HepG2 (cell line): Measurements from ENCODE around the gene CHID1. TPM values are rescaled to one million over a fixed set of nuclear protein-coding genes. Genes with fewer than 3 reads are reported as not detected.

Experiments used
- BATF2 ChIP-seq: sonication (generic); formaldehyde crosslinking; IDR thresholded peaks from 2 replicates; pipeline ENCODE4 v1.8.0; 2022; ENCODE audit warnings: mild to moderate bottlenecking, missing genetic modification reagents, moderate library complexity
- BRD4 ChIP-seq: sonication (generic); formaldehyde crosslinking; IDR thresholded peaks from 2 replicates; pipeline ENCODE4 v1.4.0; 2020; ENCODE audit warnings: missing genetic modification reagents
- CBX1 ChIP-seq: IDR thresholded peaks from one replicate; pipeline ENCODE4 v1.6.1; 2016; ENCODE audit warnings: antibody characterized with exemption, low read depth
- GATAD2A ChIP-seq: IDR thresholded peaks from 2 replicates; pipeline ENCODE4 v1.6.1; 2016
- GZF1 ChIP-seq: sonication (generic); formaldehyde crosslinking; IDR thresholded peaks from 2 replicates; pipeline ENCODE4 v1.5.1; 2020; ENCODE audit warnings: mild to moderate bottlenecking, missing genetic modification reagents
- HDAC1 ChIP-seq: sonication (generic); formaldehyde crosslinking; IDR thresholded peaks from 2 replicates; pipeline ENCODE4 v1.5.1; 2020; ENCODE audit warnings: mild to moderate bottlenecking, missing genetic modification reagents
- HIVEP1 ChIP-seq: sonication (generic); formaldehyde crosslinking; IDR thresholded peaks from 2 replicates; pipeline ENCODE4 v1.4.0; 2020; ENCODE audit warnings: mild to moderate bottlenecking, missing genetic modification reagents
- HNF4G ChIP-seq, 2 experiments: sonication (generic) in 1 of 2; formaldehyde crosslinking in 1 of 2; IDR thresholded peaks; 2 replicates each; pipeline versions ENCODE4 v1.4.0 to v1.6.1; 2011 to 2020; ENCODE audit warnings: borderline replicate concordance in 2 of 2, low read depth in 2 of 2, mild to moderate bottlenecking in 2 of 2, low read length in 1 of 2, missing genetic modification reagents in 1 of 2, moderate library complexity in 1 of 2
- HNRNPH1 ChIP-seq: fragments of 200-400 bp; formaldehyde crosslinking; optimal IDR thresholded peaks from 2 replicates; pipeline ENCODE3; 2017; ENCODE audit warnings: mild to moderate bottlenecking, low read depth, low read length
- POLR2AphosphoS2 ChIP-seq: IDR thresholded peaks from 2 replicates; pipeline ENCODE4 v1.6.1; 2011; ENCODE audit warnings: low read depth, low read length, improper control_type of control experiment
- TARDBP ChIP-seq: sonication (generic); formaldehyde crosslinking; IDR thresholded peaks from 2 replicates; pipeline ENCODE4 v1.8.0; 2022; ENCODE audit warnings: mild to moderate bottlenecking, missing genetic modification reagents
- TBL1XR1 ChIP-seq: fragments of 150-350 bp; IDR thresholded peaks from 2 replicates; pipeline ENCODE4 v1.6.1; 2014; ENCODE audit warnings: borderline replicate concordance, low read length; ENCODE audit not compliant: partially characterized antibody
- ZFP1 ChIP-seq: IDR thresholded peaks from 2 replicates; pipeline ENCODE4 v1.6.1; 2016
- ZFP36L2 ChIP-seq: sonication (generic); formaldehyde crosslinking; IDR thresholded peaks from 2 replicates; pipeline ENCODE4 v1.4.0; 2020; ENCODE audit warnings: missing genetic modification reagents
- ZNF430 ChIP-seq: sonication (generic); formaldehyde crosslinking; IDR thresholded peaks from 2 replicates; pipeline ENCODE4 v1.9.0; 2021; ENCODE audit warnings: mild to moderate bottlenecking, missing genetic modification reagents
- ZNF572 ChIP-seq: sonication (generic); formaldehyde crosslinking; IDR thresholded peaks from 2 replicates; pipeline ENCODE4 v1.5.1; 2020; ENCODE audit warnings: mild to moderate bottlenecking, missing genetic modification reagents
- ZNF616 ChIP-seq: sonication (generic); formaldehyde crosslinking; IDR thresholded peaks from 2 replicates; pipeline ENCODE4 v1.5.0; 2020; ENCODE audit warnings: low read depth, mild to moderate bottlenecking, missing genetic modification reagents
- ZNF672 ChIP-seq: sonication (generic); formaldehyde crosslinking; IDR thresholded peaks from 2 replicates; pipeline ENCODE4 v1.8.1; 2022; ENCODE audit warnings: missing genetic modification reagents
- ZNF788 ChIP-seq: sonication (generic); formaldehyde crosslinking; IDR thresholded peaks from 2 replicates; pipeline ENCODE4 v1.5.0; 2020; ENCODE audit warnings: mild to moderate bottlenecking, missing genetic modification reagents, borderline replicate concordance
- ZNF891 ChIP-seq: sonication (generic); formaldehyde crosslinking; IDR thresholded peaks from 2 replicates; pipeline ENCODE4 v1.5.0; 2020; ENCODE audit warnings: mild to moderate bottlenecking, missing genetic modification reagents
- ZSCAN12 ChIP-seq: sonication (generic); formaldehyde crosslinking; IDR thresholded peaks from 2 replicates; pipeline ENCODE4 v1.9.0; 2021; ENCODE audit warnings: mild to moderate bottlenecking, missing genetic modification reagents
- polyA plus RNA-seq, 8 experiments: library from polyadenylated mRNA; depleted of rRNA in 3 of 8; stranded (reverse) in 7 of 8; unstranded in 1 of 8; fragments of >200 nt; fragmentation: Illumina TruSeq in 4 of 8; extraction: Trizol in 4 of 8; gene quantifications; 2 replicates each; pipeline versions ENCODE4 v1.2.1 to v1.2.3, GENCODE V29; 2011 to 2016; ENCODE audit warnings: low read depth in 4 of 8, missing spikeins in 1 of 8, mixed read lengths in 1 of 8; ENCODE audit not compliant: insufficient read depth in 1 of 8
- total RNA-seq, 5 experiments: library from RNA; depleted of rRNA; stranded (reverse); fragments of >200 nt; fragmentation: Illumina TruSeq; extraction: Trizol; gene quantifications; 2 replicates each; pipeline ENCODE4 v1.2.3, GENCODE V29; 2016; ENCODE audit warnings: low read depth in 1 of 5
- TF ChIP-seq, protein P1 (sequence below): sonication (generic); formaldehyde crosslinking; IDR thresholded peaks from 2 replicates; pipeline ENCODE4 v1.4.0; 2020; ENCODE audit warnings: mild to moderate bottlenecking, missing genetic modification reagents
- TF ChIP-seq, protein P2 (sequence below): sonication (generic); formaldehyde crosslinking; IDR thresholded peaks from 2 replicates; pipeline ENCODE4 v1.4.0; 2020; ENCODE audit warnings: missing genetic modification reagents
- TF ChIP-seq, protein P3 (sequence below): sonication (generic); formaldehyde crosslinking; conservative IDR thresholded peaks from 2 replicates; pipeline ENCODE4 v1.4.0; 2020; ENCODE audit warnings: missing genetic modification reagents
- TF ChIP-seq, protein P4 (sequence below): sonication (generic); formaldehyde crosslinking; IDR thresholded peaks from 2 replicates; pipeline ENCODE4 v1.5.0; 2020; ENCODE audit warnings: mild to moderate bottlenecking, low read depth, missing genetic modification reagents, borderline replicate concordance

CHID1 gene
- total and polyA plus RNA-seq, 2 of the 13 experiments (the other 11 are each of a cell fraction or from before 2014, with no cell fraction given): 65.1 to 93.6 TPM

GRCh38 chr11:830295-831117, 80.1 kb downstream of the CHID1 start (continued):
- TF ChIP-seq BATF2 (CRISPR knock-in tag) (peak; percentile 69; the same call in 1 of the 2 replicates), CBX1 (peak; percentile 66), ZFP1 (CRISPR knock-in tag) (no peak), HIVEP1 (CRISPR knock-in tag) (no peak; the same call in 1 of the 2 replicates), ZSCAN12 (CRISPR knock-in tag) (no peak), ZNF672 (no peak), HNRNPH1 (no peak), TBL1XR1 (no peak), GZF1 (0 out of 2 replicates have a peak, but pooled peaks have one; percentile 39), POLR2AphosphoS2 (no peak), GATAD2A (CRISPR knock-in tag) (no peak), HNF4G (IDR thresholded peaks at IDR 0.05; ENCODE audit: borderline replicate concordance, low read depth, low read length) (no peak), HNF4G (CRISPR knock-in tag; IDR thresholded peaks at IDR 0.05; ENCODE audit: borderline replicate concordance, low read depth) (no peak), ZNF572 (CRISPR knock-in tag) (0 out of 2 replicates have a peak, but pooled peaks have one; percentile 56), ZNF891 (CRISPR knock-in tag) (peak; percentile 37; the same call in 1 of the 2 replicates), ZFP36L2 (CRISPR knock-in tag) (no peak), ZNF788 (CRISPR knock-in tag) (no peak; the same call in 1 of the 2 replicates), BRD4 (no peak), HDAC1 (peak; percentile 44; the same call in 1 of the 2 replicates), TARDBP (CRISPR knock-in tag) (no peak), ZNF430 (CRISPR knock-in tag) (0 out of 2 replicates have a peak, but pooled peaks have one; percentile 51), ZNF616 (CRISPR knock-in tag) (peak; percentile 80; the same call in 1 of the 2 replicates)
- TF ChIP-seq, protein P1, sequence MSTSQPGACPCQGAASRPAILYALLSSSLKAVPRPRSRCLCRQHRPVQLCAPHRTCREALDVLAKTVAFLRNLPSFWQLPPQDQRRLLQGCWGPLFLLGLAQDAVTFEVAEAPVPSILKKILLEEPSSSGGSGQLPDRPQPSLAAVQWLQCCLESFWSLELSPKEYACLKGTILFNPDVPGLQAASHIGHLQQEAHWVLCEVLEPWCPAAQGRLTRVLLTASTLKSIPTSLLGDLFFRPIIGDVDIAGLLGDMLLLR (CRISPR knock-in tag): no peak; the same call in 1 of the 2 replicates
- TF ChIP-seq, protein P2, sequence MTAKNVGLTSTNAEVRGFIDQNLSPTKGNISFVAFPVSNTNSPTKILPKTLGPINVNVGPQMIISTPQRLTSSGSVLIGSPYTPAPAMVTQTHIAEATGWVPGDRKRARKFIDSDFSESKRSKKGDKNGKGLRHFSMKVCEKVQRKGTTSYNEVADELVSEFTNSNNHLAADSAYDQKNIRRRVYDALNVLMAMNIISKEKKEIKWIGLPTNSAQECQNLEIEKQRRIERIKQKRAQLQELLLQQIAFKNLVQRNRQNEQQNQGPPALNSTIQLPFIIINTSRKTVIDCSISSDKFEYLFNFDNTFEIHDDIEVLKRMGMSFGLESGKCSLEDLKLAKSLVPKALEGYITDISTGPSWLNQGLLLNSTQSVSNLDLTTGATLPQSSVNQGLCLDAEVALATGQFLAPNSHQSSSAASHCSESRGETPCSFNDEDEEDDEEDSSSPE: peak; percentile 46; the same call in 1 of the 2 replicates
- TF ChIP-seq, protein P3, sequence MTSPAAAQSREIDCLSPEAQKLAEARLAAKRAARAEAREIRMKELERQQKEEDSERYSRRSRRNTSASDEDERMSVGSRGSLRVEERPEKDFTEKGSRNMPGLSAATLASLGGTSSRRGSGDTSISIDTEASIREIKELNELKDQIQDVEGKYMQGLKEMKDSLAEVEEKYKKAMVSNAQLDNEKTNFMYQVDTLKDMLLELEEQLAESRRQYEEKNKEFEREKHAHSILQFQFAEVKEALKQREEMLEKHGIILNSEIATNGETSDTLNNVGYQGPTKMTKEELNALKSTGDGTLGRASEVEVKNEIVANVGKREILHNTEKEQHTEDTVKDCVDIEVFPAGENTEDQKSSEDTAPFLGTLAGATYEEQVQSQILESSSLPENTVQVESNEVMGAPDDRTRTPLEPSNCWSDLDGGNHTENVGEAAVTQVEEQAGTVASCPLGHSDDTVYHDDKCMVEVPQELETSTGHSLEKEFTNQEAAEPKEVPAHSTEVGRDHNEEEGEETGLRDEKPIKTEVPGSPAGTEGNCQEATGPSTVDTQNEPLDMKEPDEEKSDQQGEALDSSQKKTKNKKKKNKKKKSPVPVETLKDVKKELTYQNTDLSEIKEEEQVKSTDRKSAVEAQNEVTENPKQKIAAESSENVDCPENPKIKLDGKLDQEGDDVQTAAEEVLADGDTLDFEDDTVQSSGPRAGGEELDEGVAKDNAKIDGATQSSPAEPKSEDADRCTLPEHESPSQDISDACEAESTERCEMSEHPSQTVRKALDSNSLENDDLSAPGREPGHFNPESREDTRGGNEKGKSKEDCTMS: no peak
- TF ChIP-seq, protein P4, sequence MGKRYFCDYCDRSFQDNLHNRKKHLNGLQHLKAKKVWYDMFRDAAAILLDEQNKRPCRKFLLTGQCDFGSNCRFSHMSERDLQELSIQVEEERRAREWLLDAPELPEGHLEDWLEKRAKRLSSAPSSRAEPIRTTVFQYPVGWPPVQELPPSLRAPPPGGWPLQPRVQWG: no peak
